Measurements from ENCODE around the gene ZDHHC4. TPM values are rescaled to one million over a fixed set of nuclear protein-coding genes. Genes with fewer than 3 reads are reported as not detected.

ZDHHC4 gene
- total and polyA plus RNA-seq, 9 of the 15 experiments (the other 6 are each of a cell fraction or from before 2014, with no cell fraction given): 33.4 to 106 (median 58.3) TPM

- TF ChIP-seq U2AF2 (optimal IDR thresholded peaks at IDR 0.05; ENCODE audit: low read depth, low read length) (no peak), CREBBP (IDR thresholded peaks at IDR 0.05; ENCODE audit: low read depth, low read length) (no peak), ZNF644 (tag; IDR thresholded peaks at IDR 0.05; ENCODE audit: low read depth) (no peak), SIN3A (IDR thresholded peaks at IDR 0.05; ENCODE audit: borderline replicate concordance in 2 of 2, control insufficient read depth in 1 of 2, low read depth in 2 of 2, low read length in 2 of 2) (peak; percentile 17 to 57; a peak in 1 of 4 replicates), ZNF175 (CRISPR knock-in tag; IDR thresholded peaks at IDR 0.05; ENCODE audit: low read depth) (no peak), PPARD (CRISPR knock-in tag; IDR thresholded peaks at IDR 0.05) (no peak), HCFC1 (IDR thresholded peaks at IDR 0.05; ENCODE audit: low read depth, low read length) (peak; percentile 53), SRSF1 (IDR thresholded peaks at IDR 0.05; ENCODE audit: low read depth, low read length) (no peak), BRD4 (IDR thresholded peaks at IDR 0.05) (no peak), ZNF239 (CRISPR knock-in tag; IDR thresholded peaks at IDR 0.05) (no peak), ELF1 (tag; IDR thresholded peaks at IDR 0.05) (0 out of 2 replicates have a peak, but pooled peaks have one; percentile 23), ZNF695 (CRISPR knock-in tag; IDR thresholded peaks at IDR 0.05) (no peak), ZNF324 (CRISPR knock-in tag; IDR thresholded peaks at IDR 0.05) (no peak), ZBTB12 (CRISPR knock-in tag; IDR thresholded peaks at IDR 0.05) (no peak), HDAC2 (IDR thresholded peaks at IDR 0.05) (no peak), FOXP4 (CRISPR knock-in tag; IDR thresholded peaks at IDR 0.05; ENCODE audit: borderline replicate concordance) (no peak), PHF8 (IDR thresholded peaks at IDR 0.05; ENCODE audit: borderline replicate concordance, low read length) (peak; percentile 69; the same call in 1 of the 2 replicates), HDGF (IDR thresholded peaks at IDR 0.05) (no peak), ZNF134 (CRISPR knock-in tag; conservative IDR thresholded peaks at IDR 0.05) (no peak), ZKSCAN8 (CRISPR knock-in tag; IDR thresholded peaks at IDR 0.05) (no peak), ZNF778 (CRISPR knock-in tag; IDR thresholded peaks at IDR 0.05) (no peak), TAF1 (IDR thresholded peaks at IDR 0.05; ENCODE audit: control insufficient read depth, extremely low read depth, insufficient read depth, low read length, severe bottlenecking) (peak; percentile 69)
Observed at GRCh38 chr7:6636741-6637543, 59.7 kb downstream of the ZDHHC4 start, which contains the start of gene ZNF316 (continued).
